HepG2 (cell line): ENCODE results near the gene RNPS1. TPM values are rescaled to one million over a fixed set of nuclear protein-coding genes. Genes with fewer than 3 reads are reported as not detected.
A peak's percentile ranks its signal among the peaks of the same experiment; 100 is the strongest.

Source experiments
- EP300 ChIP-seq, 3 experiments: sonication (generic) in 1 of 3; formaldehyde crosslinking in 1 of 3; IDR thresholded peaks; 2 replicates each; pipeline versions ENCODE4 v1.5.1 to v1.6.1; 2011 to 2020; ENCODE audit warnings: low read depth in 2 of 3, low read length in 2 of 3, borderline replicate concordance in 1 of 3, improper control_type of control experiment in 1 of 3, mild to moderate bottlenecking in 1 of 3, missing genetic modification reagents in 1 of 3, moderate library complexity in 1 of 3
- MYC ChIP-seq: sonication (generic); formaldehyde crosslinking; IDR thresholded peaks from 2 replicates; pipeline ENCODE4 v1.9.0; 2021; ENCODE audit warnings: missing genetic modification reagents, borderline replicate concordance
- PATZ1 ChIP-seq: sonication (generic); formaldehyde crosslinking; IDR thresholded peaks from 2 replicates; pipeline ENCODE4 v1.4.0; 2020; ENCODE audit warnings: missing genetic modification reagents
- ZBTB26 ChIP-seq: IDR thresholded peaks from 2 replicates; pipeline ENCODE4 v1.6.1; 2016; ENCODE audit warnings: missing compliant biosample characterization, missing genetic modification reagents, borderline replicate concordance
- ZNF136 ChIP-seq: sonication (generic); formaldehyde crosslinking; IDR thresholded peaks from 2 replicates; pipeline ENCODE4 v1.8.1; 2022; ENCODE audit warnings: low read depth, mild to moderate bottlenecking, moderate library complexity, missing genetic modification reagents
- ZSCAN21 ChIP-seq: sonication (generic); formaldehyde crosslinking; IDR thresholded peaks from 2 replicates; pipeline ENCODE4 v1.8.0; 2022; ENCODE audit warnings: mild to moderate bottlenecking, missing genetic modification reagents, moderate library complexity, borderline replicate concordance
- polyA plus RNA-seq, 8 experiments: library from polyadenylated mRNA; depleted of rRNA in 3 of 8; stranded (reverse) in 7 of 8; unstranded in 1 of 8; fragments of >200 nt; fragmentation: Illumina TruSeq in 4 of 8; extraction: Trizol in 4 of 8; gene quantifications; 2 replicates each; pipeline versions ENCODE4 v1.2.1 to v1.2.3, GENCODE V29; 2011 to 2016; ENCODE audit warnings: low read depth in 4 of 8, missing spikeins in 1 of 8, mixed read lengths in 1 of 8; ENCODE audit not compliant: insufficient read depth in 1 of 8
- total RNA-seq, 5 experiments: library from RNA; depleted of rRNA; stranded (reverse); fragments of >200 nt; fragmentation: Illumina TruSeq; extraction: Trizol; gene quantifications; 2 replicates each; pipeline ENCODE4 v1.2.3, GENCODE V29; 2016; ENCODE audit warnings: low read depth in 1 of 5

The RNPS1 gene
- total and polyA plus RNA-seq, 2 of the 13 experiments (the other 11 are each of a cell fraction or from before 2014, with no cell fraction given) = 126 to 133 TPM

- TF ChIP-seq ZNF136 (CRISPR knock-in tag) (no peak), ZSCAN21 (peak; percentile 67; the same call in 1 of the 2 replicates), EP300 (IDR thresholded peaks at IDR 0.05; ENCODE audit: low read depth in 2 of 2, low read length in 2 of 2) (no peak), EP300 (CRISPR knock-in tag; IDR thresholded peaks at IDR 0.05; ENCODE audit: borderline replicate concordance) (no peak), PATZ1 (CRISPR knock-in tag) (peak; percentile 87), ZBTB26 (CRISPR knock-in tag) (peak; percentile 61; the same call in 1 of the 2 replicates), MYC (CRISPR knock-in tag) (peak; percentile 48; the same call in 1 of the 2 replicates)
These were observed 57.2 kb downstream of the RNPS1 start, which contains the start of gene BRICD5 (continued) for GRCh38 chr16:2210386-2211365.
